Adrenal gland (tissue), 12 donors: ENCODE measurements around the gene HDAC4. TPM values are rescaled to one million over a fixed set of nuclear protein-coding genes. Genes with fewer than 3 reads are reported as not detected.

ENCODE experiments used
- DNase-seq, 7 donors: peaks; one replicate each; pipeline ENCODE4 v3.0.0-alpha.2; 2019 to 2020
- H3K27ac ChIP-seq, 5 donors: fragments of 200-600 bp; sonication (generic) in 4 of 5; 1 replicate in 3 of 5; 2 replicates in 2 of 5; pipeline versions ENCODE4 v1.5.1 to v1.8.0; 2016 to 2020; ENCODE audit warnings: mild to moderate bottlenecking in 1 of 5
- H3K27me3 ChIP-seq: fragments of 200-600 bp; 2 replicates; pipeline ENCODE4 v1.8.0; 2021
- H3K36me3 ChIP-seq, 2 donors: fragments of 200-600 bp; replicated peaks in 1 of 2; 1 replicate in 1 of 2; 2 replicates in 1 of 2; pipeline versions ENCODE4 v1.5.1 to v1.8.0; 2018 to 2022
- H3K4me1 ChIP-seq, 2 donors: fragments of 200-600 bp; replicated peaks in 1 of 2; 1 replicate in 1 of 2; 2 replicates in 1 of 2; pipeline versions ENCODE4 v1.5.1 to v1.8.0; 2018 to 2021
- H3K4me3 ChIP-seq, 4 donors: fragments of 200-600 bp; sonication (generic) in 3 of 4; one replicate each; pipeline ENCODE4 v1.5.1; 2016 to 2018
- H3K9me3 ChIP-seq, 3 donors: fragments of 200-600 bp; sonication (generic) in 1 of 3; replicated peaks in 1 of 3; 1 replicate in 2 of 3; 2 replicates in 1 of 3; pipeline versions ENCODE4 v1.5.1 to v1.8.0; 2016 to 2021
- POLR2A ChIP-seq, 2 donors: fragments of 450-650 bp; IDR thresholded peaks; one replicate each; pipeline ENCODE4 v1.6.1; 2017; ENCODE audit warnings: antibody characterized with exemption in 2 of 2, mild to moderate bottlenecking in 2 of 2, moderate library complexity in 1 of 2
- WGBS, 4 donors: extraction: QIAGEN DNeasy Blood & Tissue Kit in 2 of 4; methylation state at CpG; one replicate each; pipeline versions ENCODE4 v1.1.5 to v1.1.7; 2013 to 2017; 5-methylcytosine and 5-hydroxymethylcytosine counted together
- intact Hi-C, 2 donors: fragments of 100-400 bp; cut with DNase I; formaldehyde crosslinking; loops; one replicate each; pipeline versions ENCODE4 v1.14.1 to v1.15.0; 2022 to 2023
- polyA plus RNA-seq, 3 donors: library from polyadenylated mRNA; stranded (reverse); fragments of 200-250 nt in 2 of 3; fragments of 350-450 nt in 1 of 3; fragmentation: Illumina TruSeq in 1 of 3; extraction: RNeasy Lipid Tissue Mini Kit (QIAGEN cat#74804) in 1 of 3; gene quantifications; one replicate each; pipeline ENCODE4 v1.2.3, GENCODE V29; 2013 to 2014
- total RNA-seq, 9 donors: library from RNA; depleted of rRNA in 4 of 9; stranded (reverse); fragments of >200 nt in 4 of 9; fragments of 120-200 nt in 1 of 9; fragmentation: NEBNext Ultra II Directional in 1 of 9; extraction: Animal tissue kit (Norgen Biotek cat#: 25700) in 1 of 9; gene quantifications; one replicate each; pipeline versions ENCODE4 v1.1.0 to v1.2.4, GENCODE V29; 2013 to 2023
- TF ChIP-seq, protein P1 (sequence below), 6 experiments: fragments of 450-650 bp in 4 of 6; fragments of 200-600 bp in 2 of 6; sonication (generic) in 1 of 6; IDR thresholded peaks; 1 replicate in 5 of 6; 2 replicates in 1 of 6; pipeline versions ENCODE4 v1.5.1 to v1.8.0; 2016 to 2021; ENCODE audit warnings: antibody characterized with exemption in 6 of 6, mild to moderate bottlenecking in 2 of 6, moderate library complexity in 1 of 6
- donor health status: healthy with polysubstance abuse.
- donor health status: Bipolar disorder and iron deficiency.
- donor health status: DM: yes; HTN: yes; CAD: no.
- donor health status: DM: no; HTN: no; CAD: no.
- donor health status: DM: no; HTN: no; CAD: no.
- donor health status: DM: yes; HTN: yes; CAD: no.

The HDAC4 gene
- total and polyA plus RNA-seq, 12 donors, result 8.3 to 88.9 (median 28.7) TPM

- Histone ChIP-seq H3K36me3 (no peaks in the 10 kb centered on the region), H3K9me3 (no peaks in the 10 kb centered on the region), H3K27ac (peak overlapping the region in 1 of 5 donors; percentile 59), H3K4me3 (no peak overlapping the region), H3K27me3 (no peaks in the 10 kb centered on the region), H3K4me1 (peaks cover 29 to 79% of the 10 kb centered on the region in 2 donors)
- peak in 2 of 7 donors; percentile 13 to 52 for DNase-seq
- intact Hi-C loops, result loop anchor here in 1 of 2 donors (10.0 kb wide), 1 partner anchor 95 kb away; no protein-coding TSS in a partner anchor
- TF ChIP-seq, protein P1, sequence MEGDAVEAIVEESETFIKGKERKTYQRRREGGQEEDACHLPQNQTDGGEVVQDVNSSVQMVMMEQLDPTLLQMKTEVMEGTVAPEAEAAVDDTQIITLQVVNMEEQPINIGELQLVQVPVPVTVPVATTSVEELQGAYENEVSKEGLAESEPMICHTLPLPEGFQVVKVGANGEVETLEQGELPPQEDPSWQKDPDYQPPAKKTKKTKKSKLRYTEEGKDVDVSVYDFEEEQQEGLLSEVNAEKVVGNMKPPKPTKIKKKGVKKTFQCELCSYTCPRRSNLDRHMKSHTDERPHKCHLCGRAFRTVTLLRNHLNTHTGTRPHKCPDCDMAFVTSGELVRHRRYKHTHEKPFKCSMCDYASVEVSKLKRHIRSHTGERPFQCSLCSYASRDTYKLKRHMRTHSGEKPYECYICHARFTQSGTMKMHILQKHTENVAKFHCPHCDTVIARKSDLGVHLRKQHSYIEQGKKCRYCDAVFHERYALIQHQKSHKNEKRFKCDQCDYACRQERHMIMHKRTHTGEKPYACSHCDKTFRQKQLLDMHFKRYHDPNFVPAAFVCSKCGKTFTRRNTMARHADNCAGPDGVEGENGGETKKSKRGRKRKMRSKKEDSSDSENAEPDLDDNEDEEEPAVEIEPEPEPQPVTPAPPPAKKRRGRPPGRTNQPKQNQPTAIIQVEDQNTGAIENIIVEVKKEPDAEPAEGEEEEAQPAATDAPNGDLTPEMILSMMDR (IDR thresholded peaks at IDR 0.05), result no peak
- TF ChIP-seq POLR2A (IDR thresholded peaks at IDR 0.05), result no peak
- WGBS, 4 donors, result 92 to 95% (median 94%) methylated on average over 5 of the region's 5 CpGs
These were observed 100.6 kb downstream of the HDAC4 start for GRCh38 chr2:239300242-239300641.

DNA sequence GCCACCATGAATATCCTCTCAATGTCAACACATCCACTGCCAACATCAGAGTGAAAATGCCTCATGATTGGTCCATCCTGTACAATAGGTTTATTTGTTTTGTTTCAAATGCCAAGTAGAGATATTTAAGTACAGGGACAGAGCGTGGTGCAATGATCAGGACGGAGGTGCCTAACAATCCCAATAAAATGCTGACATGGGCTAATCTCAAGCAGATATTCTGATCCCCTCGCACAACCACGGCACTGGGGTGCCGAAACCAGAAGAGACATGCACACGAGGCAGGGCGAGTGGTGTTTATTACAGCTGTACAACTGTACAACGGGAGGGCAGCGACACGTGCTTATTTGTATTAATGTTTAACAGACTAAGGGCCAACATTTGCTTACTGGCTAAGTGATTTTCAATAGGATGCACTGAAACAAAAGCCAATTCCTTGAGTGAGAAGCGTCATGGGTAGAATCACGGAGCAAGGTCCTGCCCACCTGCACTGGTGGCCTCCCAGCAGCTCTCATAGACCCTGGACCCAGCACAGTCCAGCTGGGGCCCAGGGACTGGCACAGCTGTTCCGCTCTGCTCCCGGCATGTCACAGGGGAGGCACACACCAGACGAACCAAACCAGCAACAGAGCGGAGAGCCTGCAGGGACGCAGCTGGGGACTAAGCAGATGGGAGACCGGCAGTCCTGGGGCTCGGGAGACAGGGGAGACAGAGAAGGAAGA, 101.4 kb downstream of the HDAC4 start:
- Histone ChIP-seq H3K36me3 (no peaks in the 10 kb centered on the region), H3K9me3 (no peaks in the 10 kb centered on the region), H3K4me3 (no peak overlapping the region), H3K27ac (no peak overlapping the region), H3K27me3 (no peaks in the 10 kb centered on the region), H3K4me1 (peaks cover 30 to 78% of the 10 kb centered on the region in 2 donors)
- WGBS, 4 donors, result 89 to 95% (median 92%) methylated on average over 17 to 19 of the region's 19 CpGs
- TF ChIP-seq POLR2A (IDR thresholded peaks at IDR 0.05), result no peak
- TF ChIP-seq, protein P1 (IDR thresholded peaks at IDR 0.05), result no peak
- intact Hi-C loops, result no loop called here
- DNase-seq, result peak in 2 of 7 donors; percentile 5 to 11

- intact Hi-C loops, result no loop called here
- Histone ChIP-seq H3K36me3 (no peaks in the 10 kb centered on the region), H3K4me3 (no peak overlapping the region), H3K27me3 (no peaks in the 10 kb centered on the region), H3K9me3 (no peaks in the 10 kb centered on the region), H3K27ac (peak overlapping the region in 2 of 5 donors; percentile 17 to 75), H3K4me1 (peaks cover 30 to 77% of the 10 kb centered on the region in 2 donors)
- no peak for TF ChIP-seq POLR2A (IDR thresholded peaks at IDR 0.05)
- TF ChIP-seq, protein P1 (IDR thresholded peaks at IDR 0.05), result no peak
- WGBS, 4 donors, result 76 to 82% (median 78%) methylated on average over 12 to 14 of the region's 14 CpGs
- DNase-seq, result peak in 2 of 7 donors; percentile 9 to 20
These were observed 102.6 kb downstream of the HDAC4 start for GRCh38 chr2:239298116-239298804.
